Endometrial microvascular endothelial cells (primary cell): ENCODE measurements around the gene ME3. TPM values are rescaled to one million over a fixed set of nuclear protein-coding genes. Genes with fewer than 3 reads are reported as not detected.
"Not testable (repeated sequence)": the region's sequence is repeated elsewhere in the genome, so short reads cannot be mapped to it uniquely, and the experiment has no call there.

ENCODE experiments used
- in situ Hi-C: cut with HindIII; loops from 2 replicates; pipeline ENCODE4 v1.10.0; 2017; ENCODE audit warnings: low sequenced_read_pairs, low pct_unique_long_range_greater_than_20kb; ENCODE audit errors: inconsistent ontology term
- total RNA-seq: library from RNA; depleted of rRNA; stranded (reverse); fragments of >200 nt; gene quantifications from one replicate; pipeline ENCODE4 v1.2.3, GENCODE V29; 2015; ENCODE audit errors: inconsistent ontology term

ME3 gene
- total RNA-seq, 1 donor from 2014 or later, result 44.4 TPM

GRCh38 chr11:86551288-86552092 is 120.9 kb downstream of the ME3 start:
- in situ Hi-C loops, result no loop called here

- in situ Hi-C loops, result no loop called here
These were observed 121.7 kb downstream of the ME3 start for GRCh38 chr11:86550757-86551156.

- in situ Hi-C loops, result no loop called here
These were observed 124.0 kb downstream of the ME3 start for GRCh38 chr11:86548271-86548917.

DNA sequence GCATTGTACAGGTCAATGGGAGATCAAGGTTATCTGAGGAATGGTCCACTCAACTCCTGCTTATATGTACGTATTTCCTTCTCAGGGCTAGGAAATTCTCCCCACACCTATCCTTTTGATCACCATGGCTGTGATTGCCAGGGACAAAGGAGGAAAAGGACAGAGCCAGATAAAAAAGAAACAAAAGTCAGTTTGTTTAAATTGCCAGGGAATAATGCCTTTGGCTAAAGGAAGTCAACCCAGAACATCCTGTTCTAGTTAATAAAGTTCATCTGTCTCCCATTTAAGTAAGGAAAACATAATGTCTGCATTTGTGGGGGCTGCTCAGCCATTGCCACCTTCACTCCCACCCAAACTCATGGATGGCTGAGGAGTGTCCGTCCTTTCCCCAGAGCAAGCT is 124.7 kb downstream of the ME3 start:
- in situ Hi-C loops, result no loop called here

DNA sequence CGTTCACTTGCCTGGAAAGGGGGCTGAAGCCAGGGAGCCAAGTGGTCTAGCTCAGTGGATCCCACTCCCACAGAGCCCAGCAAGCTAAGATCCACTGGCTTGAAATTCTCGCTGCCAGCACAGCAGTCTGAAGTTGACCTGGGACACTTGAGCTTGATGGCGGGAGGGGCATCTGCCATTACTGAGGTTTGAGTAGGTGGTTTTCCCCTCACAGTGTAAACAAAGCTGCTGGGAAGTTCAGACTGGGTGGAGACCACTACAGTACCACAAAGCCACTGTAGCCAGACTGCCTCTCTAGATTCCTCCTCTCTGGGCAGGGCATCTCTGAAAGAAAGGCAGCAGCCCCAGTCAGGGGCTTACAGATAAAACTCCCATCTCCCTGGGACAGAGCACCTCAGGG is 131.1 kb downstream of the ME3 start:
- in situ Hi-C loops, result not testable (repeated sequence)

DNA sequence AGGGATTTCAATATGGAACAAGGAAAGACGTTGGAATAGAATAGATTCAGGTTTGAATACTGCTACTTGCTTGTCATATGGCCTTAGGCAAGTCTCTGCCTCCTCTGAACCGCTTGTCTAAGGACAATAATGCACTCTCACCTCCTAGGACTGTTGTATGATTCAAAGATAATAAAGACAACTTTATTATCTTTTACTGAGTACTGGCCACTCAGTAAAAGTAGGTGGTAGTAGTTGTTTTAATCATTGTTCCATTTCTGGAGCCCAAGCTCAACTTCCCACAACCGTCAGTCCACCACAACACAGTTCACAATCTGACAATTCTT is 134.2 kb downstream of the ME3 start:
- in situ Hi-C loops, result no loop called here

DNA sequence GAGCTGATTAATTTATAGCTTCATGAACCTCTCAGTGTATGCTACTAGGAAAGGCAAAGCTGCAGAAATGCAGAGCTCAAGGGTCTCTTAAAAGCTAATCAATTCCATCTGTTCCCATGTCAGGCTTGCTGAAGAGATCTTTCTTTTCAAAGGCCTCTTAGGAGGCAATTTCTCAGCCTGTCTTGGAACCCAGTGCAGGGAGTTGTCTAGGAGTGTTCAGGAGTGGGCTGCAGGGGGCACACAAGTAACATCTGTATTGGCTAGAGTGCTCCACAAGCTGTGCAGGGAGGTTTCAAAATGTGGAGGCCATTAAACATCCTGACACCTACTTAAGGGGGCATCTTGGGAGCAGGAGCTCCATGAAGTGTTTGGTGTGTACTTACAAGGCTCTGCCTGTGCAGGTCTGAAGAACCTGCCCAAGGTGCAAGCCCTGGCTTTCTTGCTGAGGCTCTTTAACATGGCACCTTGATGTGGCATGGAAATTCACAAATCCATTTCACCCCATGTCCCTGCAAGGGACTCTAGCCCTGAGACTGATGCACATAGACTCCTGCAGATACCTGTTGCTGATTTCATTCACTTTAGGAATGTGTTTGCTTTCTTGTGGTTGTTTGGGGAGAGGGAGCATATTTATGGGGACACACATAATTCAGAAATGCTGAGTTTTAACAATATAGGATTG is 134.7 kb downstream of the ME3 start:
- in situ Hi-C loops, result no loop called here

DNA sequence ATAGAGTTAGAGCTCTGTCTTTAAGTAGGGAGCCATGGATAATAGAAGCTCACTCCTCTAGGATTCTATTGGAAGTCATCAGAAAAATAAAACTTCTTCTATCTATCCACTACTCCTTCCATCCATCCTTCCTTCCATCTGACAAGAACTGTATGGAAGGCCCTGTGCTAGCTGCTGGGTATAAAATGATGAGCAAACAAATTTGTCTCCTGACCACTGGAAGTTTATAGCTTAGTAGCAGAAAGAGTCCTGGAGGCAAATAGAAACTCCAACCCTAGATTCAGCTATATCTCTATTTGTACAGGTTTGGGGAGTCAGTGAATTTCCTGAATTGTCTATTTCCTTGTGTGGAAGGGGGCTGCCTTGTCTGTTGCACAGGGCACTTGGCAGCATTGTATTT is 136.6 kb downstream of the ME3 start:
- in situ Hi-C loops, result no loop called here

DNA sequence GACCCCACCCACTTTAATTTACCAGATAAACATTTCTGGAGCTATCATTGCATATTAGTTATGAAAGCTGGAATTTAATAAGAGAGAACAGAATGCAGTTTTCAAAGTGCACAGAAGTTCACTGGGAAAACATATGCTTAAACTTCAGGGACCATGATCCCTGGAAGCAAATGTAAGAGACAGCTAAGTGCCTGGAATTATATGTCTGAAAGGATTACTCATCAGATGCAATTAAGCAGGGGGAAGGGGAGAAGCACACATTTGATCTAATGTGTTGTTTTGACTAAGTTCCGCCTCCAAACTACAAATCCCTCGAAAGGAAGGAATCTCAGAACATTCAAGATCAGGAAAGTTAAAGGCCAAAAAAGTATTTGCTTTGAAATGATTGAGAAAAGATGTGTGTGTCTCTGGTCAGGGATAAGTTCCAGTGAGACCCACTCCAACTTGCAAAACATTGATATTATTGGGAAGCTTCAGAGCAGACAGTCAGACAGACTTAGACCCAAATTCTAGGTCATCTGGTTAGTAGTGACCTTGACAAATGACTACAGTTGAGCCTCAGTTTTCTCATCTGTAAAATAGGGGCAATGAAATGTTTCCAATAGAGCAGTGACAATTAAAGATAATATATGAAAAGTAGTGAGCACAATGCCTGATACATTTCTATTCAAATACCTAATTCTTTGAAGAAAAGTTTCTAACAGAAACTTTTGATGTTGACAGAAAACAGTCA is 147.6 kb downstream of the ME3 start:
- in situ Hi-C loops, result no loop called here

GRCh38 chr11:86523738-86524619 is 148.4 kb downstream of the ME3 start:
- in situ Hi-C loops, result no loop called here

- in situ Hi-C loops, result not testable (repeated sequence)
These were observed 149.9 kb downstream of the ME3 start for GRCh38 chr11:86522512-86522911.

DNA sequence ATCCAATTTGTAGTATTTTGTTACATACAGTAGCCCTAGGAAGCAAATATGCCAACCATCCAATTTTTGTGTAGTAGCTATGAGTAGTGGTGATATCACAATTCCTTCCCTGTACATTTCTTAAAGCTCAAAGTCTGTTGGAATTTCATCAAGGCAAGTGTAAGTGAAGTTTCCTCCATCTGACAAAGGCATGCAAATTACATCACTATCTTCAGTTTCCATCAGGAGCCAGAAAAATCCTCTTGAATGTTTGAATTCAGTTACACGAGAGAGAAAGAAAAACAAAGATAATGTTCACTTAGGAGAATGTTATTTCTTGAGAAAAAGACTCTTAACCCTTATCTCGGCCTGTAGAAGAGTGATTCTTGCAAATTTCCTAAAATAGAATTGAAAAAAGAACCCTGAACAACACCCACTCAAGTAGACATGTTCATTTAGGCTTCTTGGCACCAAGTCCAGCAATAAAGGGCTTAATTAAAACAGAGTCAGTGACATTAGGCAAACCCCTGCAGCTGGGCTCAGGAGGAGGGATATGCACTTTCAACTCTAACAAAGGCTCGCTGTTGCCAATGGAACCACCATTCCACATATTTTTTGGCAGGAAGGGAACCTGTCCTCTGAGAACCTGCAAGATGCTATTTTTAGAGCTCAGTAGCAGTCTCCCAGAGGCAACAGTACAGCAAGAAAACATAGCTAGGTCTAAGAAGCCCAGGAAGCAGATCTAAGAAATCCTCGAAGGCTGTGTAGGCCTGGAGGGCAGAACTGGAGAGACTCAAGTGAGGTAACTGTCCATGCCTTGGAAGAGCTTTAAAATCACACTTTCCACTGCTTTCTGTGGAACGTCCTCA is 153.1 kb downstream of the ME3 start:
- in situ Hi-C loops, result no loop called here

GRCh38 chr11:86518211-86518610 is 154.2 kb downstream of the ME3 start:
- in situ Hi-C loops, result no loop called here

GRCh38 chr11:86517557-86517956 is 154.9 kb downstream of the ME3 start:
- in situ Hi-C loops, result no loop called here

- in situ Hi-C loops, result no loop called here
These were observed 156.9 kb downstream of the ME3 start for GRCh38 chr11:86515297-86516094.

- in situ Hi-C loops, result no loop called here
These were observed 158.0 kb downstream of the ME3 start for GRCh38 chr11:86514453-86514852.

DNA sequence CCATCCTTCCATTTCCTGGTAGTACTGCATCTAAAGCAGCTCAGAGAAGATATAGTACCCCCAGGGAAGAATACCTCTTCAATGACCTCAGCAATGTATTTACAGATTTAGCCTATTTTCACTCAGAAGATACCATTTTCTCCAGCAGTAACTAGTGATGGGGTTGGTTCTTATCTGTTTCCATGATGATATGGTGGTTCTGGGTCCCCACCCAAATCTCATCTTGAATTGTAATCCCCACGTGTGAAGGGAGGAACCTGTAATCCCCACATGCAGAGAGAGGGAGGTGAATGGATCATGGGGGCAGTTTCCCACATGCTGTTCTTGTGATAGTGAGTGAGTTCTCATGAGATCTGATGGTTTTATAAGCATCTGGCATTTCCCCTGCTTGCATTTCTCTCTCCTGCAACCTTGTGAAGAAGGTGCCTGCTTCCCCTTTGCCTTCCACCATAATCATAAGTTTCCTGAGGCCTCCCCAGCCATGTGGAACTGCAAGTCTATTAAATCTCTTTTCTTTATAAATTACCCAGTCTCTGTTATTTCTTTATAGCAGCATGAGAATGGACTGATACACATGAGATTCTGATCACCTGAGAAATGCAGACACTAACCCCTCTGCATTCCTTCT is 158.6 kb downstream of the ME3 start:
- in situ Hi-C loops, result no loop called here
